Upper lobe of right lung (tissue), 1 donor: ENCODE results near the gene C22orf39. TPM values are rescaled to one million over a fixed set of nuclear protein-coding genes. Genes with fewer than 3 reads are reported as not detected.

Experiments used
- ATAC-seq: fragments of 200-7000 bp; cut with Tn5 transposase; one replicate; pipeline ENCODE4 v1.9.1; 2020; ENCODE audit warnings: mild to moderate bottlenecking, moderate library complexity
- DNase-seq: peaks from one replicate; pipeline ENCODE4 v3.0.0-alpha.2; 2020
- H3K27ac ChIP-seq: fragments of 200-600 bp; one replicate; pipeline ENCODE4 v1.8.0; 2022
- H3K27me3 ChIP-seq: fragments of 200-600 bp; one replicate; pipeline ENCODE4 v1.8.0; 2022; ENCODE audit warnings: mild to moderate bottlenecking
- H3K36me3 ChIP-seq: fragments of 200-600 bp; one replicate; pipeline ENCODE4 v1.8.0; 2022
- H3K4me1 ChIP-seq: fragments of 200-600 bp; one replicate; pipeline ENCODE4 v1.8.0; 2022
- H3K4me3 ChIP-seq: fragments of 200-600 bp; one replicate; pipeline ENCODE4 v1.8.0; 2022; ENCODE audit warnings: mild to moderate bottlenecking
- H3K9me3 ChIP-seq: fragments of 200-600 bp; one replicate; pipeline ENCODE4 v1.8.0; 2022
- intact Hi-C: fragments of 100-400 bp; cut with DNase I; formaldehyde crosslinking; loops from one replicate; pipeline ENCODE4 v1.11.0; 2022
- total RNA-seq: library from RNA; stranded (reverse); fragmentation: NEBNext Ultra II Directional; extraction: Animal tissue kit (Norgen Biotek cat#: 25700); gene quantifications from one replicate; pipeline ENCODE4 v1.2.1, GENCODE V29; 2021
- TF ChIP-seq, protein P1 (sequence below): fragments of 200-600 bp; IDR thresholded peaks from one replicate; pipeline ENCODE4 v1.8.0; 2022; ENCODE audit warnings: antibody characterized with exemption
- donor health status: DM: no; HTN: yes; CAD: no; lungs with severe emphysema.

Gene C22orf39
- total RNA-seq, 1 donor from 2014 or later: 35.6 TPM

GRCh38 chr22:19397734-19398104, 49.8 kb downstream of the C22orf39 start:
- H3K27me3 ChIP-seq: no peaks in the 10 kb centered on the region
- H3K36me3 ChIP-seq: peaks cover 69% of the 10 kb centered on the region
- TF ChIP-seq, protein P1, sequence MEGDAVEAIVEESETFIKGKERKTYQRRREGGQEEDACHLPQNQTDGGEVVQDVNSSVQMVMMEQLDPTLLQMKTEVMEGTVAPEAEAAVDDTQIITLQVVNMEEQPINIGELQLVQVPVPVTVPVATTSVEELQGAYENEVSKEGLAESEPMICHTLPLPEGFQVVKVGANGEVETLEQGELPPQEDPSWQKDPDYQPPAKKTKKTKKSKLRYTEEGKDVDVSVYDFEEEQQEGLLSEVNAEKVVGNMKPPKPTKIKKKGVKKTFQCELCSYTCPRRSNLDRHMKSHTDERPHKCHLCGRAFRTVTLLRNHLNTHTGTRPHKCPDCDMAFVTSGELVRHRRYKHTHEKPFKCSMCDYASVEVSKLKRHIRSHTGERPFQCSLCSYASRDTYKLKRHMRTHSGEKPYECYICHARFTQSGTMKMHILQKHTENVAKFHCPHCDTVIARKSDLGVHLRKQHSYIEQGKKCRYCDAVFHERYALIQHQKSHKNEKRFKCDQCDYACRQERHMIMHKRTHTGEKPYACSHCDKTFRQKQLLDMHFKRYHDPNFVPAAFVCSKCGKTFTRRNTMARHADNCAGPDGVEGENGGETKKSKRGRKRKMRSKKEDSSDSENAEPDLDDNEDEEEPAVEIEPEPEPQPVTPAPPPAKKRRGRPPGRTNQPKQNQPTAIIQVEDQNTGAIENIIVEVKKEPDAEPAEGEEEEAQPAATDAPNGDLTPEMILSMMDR: no peak
- H3K4me1 ChIP-seq: no peaks in the 10 kb centered on the region
- intact Hi-C loops: no loop called here
- no peak overlapping the region for H3K27ac ChIP-seq
- ATAC-seq (no peak), DNase-seq (no peak)
- H3K4me3 ChIP-seq: no peak overlapping the region
- H3K9me3 ChIP-seq: no peaks in the 10 kb centered on the region

DNA sequence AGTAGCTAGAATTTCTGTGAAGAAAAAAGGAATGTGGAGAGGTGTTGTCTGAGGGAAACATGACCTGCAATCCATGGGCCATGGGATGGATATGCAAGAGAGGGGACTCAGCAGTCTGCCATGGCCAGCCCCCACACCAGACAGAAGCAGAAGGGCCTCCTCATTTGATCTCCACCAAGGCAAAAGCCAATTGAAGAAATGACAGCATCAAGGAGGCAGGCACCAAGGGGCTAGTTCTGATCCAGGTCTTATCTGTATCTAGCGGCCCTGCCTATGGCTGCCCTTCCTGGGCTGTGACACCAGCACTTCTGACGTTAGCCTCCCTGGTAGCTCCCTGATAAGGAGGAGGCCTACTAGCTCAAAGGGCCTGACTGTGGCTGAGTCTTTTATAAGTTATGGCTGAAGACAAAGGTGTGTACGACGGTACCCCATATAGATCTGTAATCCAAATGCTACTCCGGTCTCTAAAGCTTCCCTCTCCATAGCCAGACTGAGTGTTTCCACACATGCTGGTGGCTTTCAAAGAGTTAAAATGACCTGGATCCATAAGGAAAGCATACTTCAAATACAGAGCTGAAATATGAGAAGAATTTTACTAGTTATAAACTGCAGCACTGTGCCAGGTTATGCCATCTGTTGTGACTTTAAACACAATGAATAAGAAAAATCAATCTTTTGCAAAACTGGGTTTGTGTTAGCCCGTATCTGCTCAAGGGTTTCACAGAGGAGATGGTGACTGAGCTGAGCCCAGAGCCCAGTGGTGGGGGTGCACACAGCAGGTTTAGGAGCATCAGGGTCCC, 50.4 kb downstream of the C22orf39 start:
- H3K27me3 ChIP-seq: no peaks in the 10 kb centered on the region
- no peaks in the 10 kb centered on the region for H3K9me3 ChIP-seq
- TF ChIP-seq, protein P1: no peak
- H3K27ac ChIP-seq: no peak overlapping the region
- DNase-seq (no peak), ATAC-seq (no peak)
- no peak overlapping the region for H3K4me3 ChIP-seq
- H3K4me1 ChIP-seq: no peaks in the 10 kb centered on the region
- H3K36me3 ChIP-seq: peaks cover 75% of the 10 kb centered on the region
- intact Hi-C loops: no loop called here

GRCh38 chr22:19396561-19396933, 51.0 kb downstream of the C22orf39 start:
- Histone ChIP-seq H3K27ac (no peak overlapping the region), H3K4me3 (no peak overlapping the region), H3K4me1 (no peaks in the 10 kb centered on the region), H3K36me3 (peaks cover 81% of the 10 kb centered on the region), H3K27me3 (no peaks in the 10 kb centered on the region), H3K9me3 (no peaks in the 10 kb centered on the region)
- ATAC-seq: no peak
- no peak for DNase-seq
- intact Hi-C loops: no loop called here
- TF ChIP-seq, protein P1: no peak

- Histone ChIP-seq H3K36me3 (peaks cover 83% of the 10 kb centered on the region), H3K27me3 (no peaks in the 10 kb centered on the region), H3K27ac (no peak overlapping the region), H3K4me1 (no peaks in the 10 kb centered on the region), H3K4me3 (no peak overlapping the region), H3K9me3 (no peaks in the 10 kb centered on the region)
- intact Hi-C loops: no loop called here
- DNase-seq: no peak
- ATAC-seq: no peak
- TF ChIP-seq, protein P1: no peak
Observed at GRCh38 chr22:19395276-19395675, 52.2 kb downstream of the C22orf39 start.

- TF ChIP-seq, protein P1: no peak
- no peaks in the 10 kb centered on the region for H3K9me3 ChIP-seq
- H3K36me3 ChIP-seq: peaks cover 90% of the 10 kb centered on the region
- H3K27me3 ChIP-seq: no peaks in the 10 kb centered on the region
- DNase-seq (no peak), ATAC-seq (no peak)
- no peak overlapping the region for H3K27ac ChIP-seq
- H3K4me3 ChIP-seq: no peak overlapping the region
- intact Hi-C loops: no loop called here
- no peaks in the 10 kb centered on the region for H3K4me1 ChIP-seq
Observed at GRCh38 chr22:19394274-19395050, 53.0 kb downstream of the C22orf39 start.
